GM12878 (cell line): ENCODE data around the gene KDM8. TPM values are rescaled to one million over a fixed set of nuclear protein-coding genes. Genes with fewer than 3 reads are reported as not detected.

ENCODE experiments used
- ATAC-seq: fragments of 200-7000 bp; cut with Tn5 transposase; 3 replicates; pipeline ENCODE4 v1.9.1; 2020; ENCODE audit warnings: mild to moderate bottlenecking, moderate library complexity
- BruUV-seq: library from RNA; stranded (reverse); fragments of 400-500 nt; replicated peaks from 2 replicates; lab custom pipeline; 2021; lab: Mats Ljungman, UMichigan
- CTCF ChIA-PET: fragments of 300-600 bp; sonication (Branson Sonifier 250); formaldehyde crosslinking; extraction: SDS; loops from one replicate; lab custom pipeline; 2021; ENCODE audit warnings: inconsistent platforms; lab: Yijun Ruan, JAX
- POLR2A ChIA-PET: fragments of 350-600 bp; formaldehyde crosslinking; extraction: SDS; loops from one replicate; lab custom pipeline; 2021; ENCODE audit warnings: inconsistent platforms; lab: Charles Lee
- RAD21 ChIA-PET: fragments of 300-600 bp; sonication (Branson Sonifier 250); formaldehyde crosslinking; loops from one replicate; lab custom pipeline; 2023; ENCODE audit warnings: antibody characterized with exemption; ENCODE audit not compliant: unreplicated experiment; lab: Charles Lee
- SMC1A ChIA-PET: fragments of 300-600 bp; sonication (Branson Sonifier 250); formaldehyde crosslinking; loops from one replicate; lab custom pipeline; 2023; ENCODE audit not compliant: unreplicated experiment, uncharacterized antibody; lab: Charles Lee
- DNase-seq: peaks from one replicate; pipeline ENCODE4 v3.0.0-alpha.2; 2011; ENCODE audit warnings: low read depth, low spot score
- FAIRE-seq: peaks from 3 replicates; lab custom pipeline; 2011; peaks lifted over from hg19 to GRCh38; lab: Jason Lieb, UNC
- H2AFZ ChIP-seq: 2 replicates; pipeline ENCODE4 v1.6.0; 2011; ENCODE audit warnings: low read depth, low read length, control low read depth; ENCODE audit not compliant: control insufficient read depth
- H3K27ac ChIP-seq: 2 replicates; pipeline ENCODE4 v1.5.1; 2011; ENCODE audit warnings: control low read depth; ENCODE audit not compliant: control insufficient read depth, insufficient read depth
- H3K27me3 ChIP-seq, 2 experiments: replicated peaks in 1 of 2; 2 replicates each; pipeline versions ENCODE4 v1.6.0 to v1.6.1; 2011; ENCODE audit warnings: low read length in 1 of 2; ENCODE audit not compliant: control insufficient read depth in 2 of 2, insufficient read depth in 2 of 2
- H3K36me3 ChIP-seq, 2 experiments: 2 replicates each; pipeline ENCODE4 v1.5.1; 2011; ENCODE audit warnings: low read length in 1 of 2; ENCODE audit not compliant: control insufficient read depth in 2 of 2, insufficient read depth in 2 of 2
- H3K4me1 ChIP-seq: 2 replicates; pipeline ENCODE4 v1.6.1; 2011; ENCODE audit warnings: mild to moderate bottlenecking, low read length, moderate library complexity, mixed read lengths; ENCODE audit not compliant: control insufficient read depth, insufficient read depth
- H3K4me2 ChIP-seq: 2 replicates; pipeline ENCODE4 v1.6.0; 2011; ENCODE audit warnings: control low read depth; ENCODE audit not compliant: control insufficient read depth, insufficient read depth
- H3K4me3 ChIP-seq: fragments of 200-600 bp; sonication (generic); 2 replicates; pipeline ENCODE4 v1.5.1; 2016
- H3K79me2 ChIP-seq: 2 replicates; pipeline ENCODE4 v1.6.0; 2011; ENCODE audit warnings: low read length; ENCODE audit not compliant: control insufficient read depth, insufficient read depth
- H3K9ac ChIP-seq: 2 replicates; pipeline ENCODE4 v1.8.0; 2011; ENCODE audit warnings: low read length, control low read depth, mixed read lengths; ENCODE audit not compliant: control insufficient read depth, insufficient read depth
- H3K9me3 ChIP-seq: replicated peaks from 3 replicates; pipeline ENCODE4 v1.5.1; 2011; ENCODE audit warnings: mild to moderate bottlenecking, low read length; ENCODE audit not compliant: control insufficient read depth, insufficient read depth
- H4K20me1 ChIP-seq: 2 replicates; pipeline ENCODE4 v1.6.0; 2011; ENCODE audit not compliant: control insufficient read depth, insufficient read depth
- BCL11A ChIP-seq: IDR thresholded peaks from 2 replicates; pipeline ENCODE4 v1.6.1; 2011; ENCODE audit warnings: low read depth, low read length
- BMI1 ChIP-seq: fragments of 450-650 bp; IDR thresholded peaks from 2 replicates; pipeline ENCODE4 v1.6.1; 2016; ENCODE audit warnings: mild to moderate bottlenecking, moderate library complexity, borderline replicate concordance
- EED ChIP-seq: sonication (generic); IDR thresholded peaks from 2 replicates; pipeline ENCODE4 v1.6.1; 2016; ENCODE audit warnings: antibody characterized with exemption, low read depth
- EZH2 ChIP-seq: IDR thresholded peaks from 2 replicates; pipeline ENCODE4 v1.6.1; 2012; ENCODE audit warnings: low read depth, mild to moderate bottlenecking, control low read depth, inconsistent platforms, low read length, borderline replicate concordance; ENCODE audit not compliant: control insufficient read depth
- HDGF ChIP-seq: fragments of 450-650 bp; IDR thresholded peaks from 2 replicates; pipeline ENCODE4 v1.6.1; 2016; ENCODE audit warnings: antibody characterized with exemption
- IRF4 ChIP-seq: IDR thresholded peaks from 2 replicates; pipeline ENCODE4 v1.6.1; 2011; ENCODE audit warnings: low read depth, low read length
- JUNB ChIP-seq: IDR thresholded peaks from 2 replicates; pipeline ENCODE4 v1.6.1; 2016; ENCODE audit warnings: antibody characterized with exemption, mild to moderate bottlenecking
- KAT2A ChIP-seq: conservative IDR thresholded peaks from 2 replicates; pipeline ENCODE4 v1.6.1; 2011; ENCODE audit warnings: low read depth, low read length; ENCODE audit not compliant: control insufficient read depth
- KLF5 ChIP-seq: fragments of 450-650 bp; IDR thresholded peaks from 2 replicates; pipeline ENCODE4 v1.6.1; 2014; ENCODE audit warnings: mild to moderate bottlenecking; ENCODE audit not compliant: partially characterized antibody
- LARP7 ChIP-seq: fragments of 450-650 bp; IDR thresholded peaks from 2 replicates; pipeline ENCODE4 v1.6.1; 2017; ENCODE audit warnings: mild to moderate bottlenecking
- POLR2AphosphoS5 ChIP-seq: IDR thresholded peaks from 2 replicates; pipeline ENCODE4 v1.6.1; 2011; ENCODE audit warnings: mild to moderate bottlenecking, low read length, inconsistent platforms
- RAD51 ChIP-seq: fragments of 450-650 bp; IDR thresholded peaks from 2 replicates; pipeline ENCODE4 v1.6.1; 2016; ENCODE audit warnings: moderate library complexity, mild to moderate bottlenecking, inconsistent platforms
- RBBP5 ChIP-seq: fragments of 200-600 bp; sonication (generic); conservative IDR thresholded peaks from 2 replicates; pipeline ENCODE4 v1.6.1; 2016
- RUNX3 ChIP-seq: IDR thresholded peaks from 2 replicates; pipeline ENCODE4 v1.6.1; 2012; ENCODE audit warnings: low read length, inconsistent platforms
- SMARCA5 ChIP-seq: fragments of 450-650 bp; IDR thresholded peaks from 2 replicates; pipeline ENCODE4 v1.6.1; 2017; ENCODE audit warnings: mild to moderate bottlenecking
- SMC3 ChIP-seq: IDR thresholded peaks from 2 replicates; pipeline ENCODE4 v1.6.1; 2011; ENCODE audit warnings: low read length, improper control_type of control experiment, borderline replicate concordance
- SRF ChIP-seq, 2 experiments: IDR thresholded peaks; 2 replicates each; pipeline ENCODE4 v1.6.1; 2011; ENCODE audit warnings: low read depth in 2 of 2, low read length in 2 of 2, mild to moderate bottlenecking in 1 of 2, moderate library complexity in 1 of 2
- SUZ12 ChIP-seq: fragments of 200-600 bp; sonication (generic); IDR thresholded peaks from one replicate; pipeline ENCODE4 v1.6.1; 2018; ENCODE audit warnings: antibody characterized with exemption, mild to moderate bottlenecking; ENCODE audit not compliant: unreplicated experiment
- ZZZ3 ChIP-seq: IDR thresholded peaks from 2 replicates; pipeline ENCODE4 v1.6.1; 2011; ENCODE audit warnings: low read depth; ENCODE audit not compliant: control insufficient read depth, insufficient read length
- WGBS: methylation state at CpG from one replicate; pipeline ENCODE4 v1.1.6; 2016; ENCODE audit warnings: low lambda C conversion rate; ENCODE audit not compliant: insufficient replicate concordance, insufficient coverage; ENCODE audit errors: missing lambda C conversion rate; 5-methylcytosine and 5-hydroxymethylcytosine counted together
- in situ Hi-C: fragments of 300-500 bp; cut with MboI; formaldehyde crosslinking; loops from 9 replicates; pipeline ENCODE4 v1.14.3; 2018; ENCODE audit warnings: mixed read lengths
- intact Hi-C: fragments of 100-400 bp; cut with micrococcal nuclease; formaldehyde crosslinking; loops from one replicate; pipeline ENCODE4 v1.14.2; 2022; ENCODE audit not compliant: unreplicated experiment
- polyA plus RNA-seq, 11 experiments: library from polyadenylated mRNA; depleted of rRNA in 4 of 11; unstranded in 6 of 11; stranded (reverse) in 5 of 11; fragments of >200 nt; fragmentation: Nextera tagmentation in 4 of 11; fragmentation: Illumina TruSeq in 1 of 11; extraction: Ambion mirVana in 4 of 11; extraction: Trizol in 1 of 11; gene quantifications; 1 replicate in 1 of 11; 2 replicates in 10 of 11; pipeline versions ENCODE4 v1.2.1 to v1.2.3, GENCODE V29; 2011 to 2016; ENCODE audit warnings: inconsistent platforms in 2 of 11, missing spikeins in 2 of 11, low read depth in 1 of 11
- total RNA-seq, 4 experiments: library from RNA; depleted of rRNA in 3 of 4; stranded (reverse); fragments of >200 nt in 3 of 4; fragmentation: Illumina TruSeq in 1 of 4; extraction: Trizol in 1 of 4; gene quantifications; 2 replicates each; pipeline versions ENCODE4 v1.2.1 to v1.2.3, GENCODE V29; 2013 to 2021
- TF ChIP-seq, protein P1 (sequence below): IDR thresholded peaks from 2 replicates; pipeline ENCODE4 v1.6.1; 2012; ENCODE audit warnings: low read depth, low read length, improper control_type of control experiment
- TF ChIP-seq, protein P2 (sequence below): IDR thresholded peaks from 2 replicates; pipeline ENCODE4 v1.6.1; 2012; ENCODE audit warnings: low read depth, low read length, improper control_type of control experiment
- TF ChIP-seq, protein P3 (sequence below): IDR thresholded peaks from 2 replicates; pipeline ENCODE4 v1.6.1; 2012; ENCODE audit warnings: low read length, inconsistent platforms
- TF ChIP-seq, protein P4 (sequence below): IDR thresholded peaks from 2 replicates; pipeline ENCODE4 v1.6.1; 2011; ENCODE audit warnings: mild to moderate bottlenecking, low read depth, low read length, moderate library complexity; ENCODE audit not compliant: insufficient replicate concordance

KDM8 gene
- total and polyA plus RNA-seq, 10 of the 15 experiments (the other 5 are each of a cell fraction or from before 2014, with no cell fraction given), result 0.79 to 8.9 (median 5.8) TPM

DNA sequence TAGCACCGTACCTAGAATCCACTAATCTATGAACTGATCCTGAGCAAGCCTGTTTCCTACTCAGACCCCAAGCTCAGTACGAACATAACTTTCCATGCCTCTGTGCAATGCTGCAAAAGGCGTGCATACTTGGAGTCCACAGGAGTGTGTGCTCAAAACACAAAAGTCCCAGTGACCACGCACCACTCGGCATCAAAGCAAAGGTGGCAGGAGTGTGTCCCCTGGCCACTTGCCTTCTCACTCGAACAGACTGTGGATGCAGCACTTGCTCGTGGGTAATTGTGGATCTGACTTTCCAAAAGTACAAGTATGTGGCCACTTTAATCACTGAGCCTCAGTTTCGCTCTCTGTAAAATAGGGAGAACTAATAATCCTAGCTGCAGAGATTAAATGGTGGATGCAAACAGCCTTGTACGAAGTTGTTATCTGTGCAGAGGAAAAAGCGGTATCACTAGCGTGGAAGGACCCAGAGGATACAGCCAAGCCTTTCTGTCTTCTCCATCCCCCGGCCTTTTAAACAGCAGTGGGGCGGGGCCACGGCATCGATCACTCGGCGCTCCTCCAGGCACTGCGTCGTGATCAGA lies 311 bp upstream of the KDM8 start:
- Histone ChIP-seq H4K20me1 (no peaks in the 10 kb centered on the region), H3K4me1 (peaks cover 25% of the 10 kb centered on the region), H3K27ac (peak overlapping the region; percentile 97), H2AFZ (peak overlapping the region; percentile 100), H3K9me3 (no peaks in the 10 kb centered on the region; the same call in 2 of the 3 replicates), H3K9ac (peak overlapping the region; percentile 94), H3K79me2 (peaks cover 8% of the 10 kb centered on the region), H3K36me3 (no peaks in the 10 kb centered on the region), H3K4me3 (peak overlapping the region; percentile 71), H3K27me3 (no peaks in the 10 kb centered on the region), H3K4me2 (peak overlapping the region; percentile 85)
- TSS peak; percentile 96 for BruUV-seq
- DNase-seq (no peak), ATAC-seq (peak; percentile 77), FAIRE-seq (no peak)
- CTCF ChIA-PET, result interaction anchor here (1.0 to 5.6 kb wide), 7 partner anchors 9 to 224 kb away, joined by 3 to 46 read pairs (median 6); no protein-coding TSS in a partner anchor
- 21% methylated on average over 19 of the region's 19 CpGs for WGBS
- POLR2A ChIA-PET, result interaction anchor here (0.9 to 2.4 kb wide), 10 partner anchors 19 to 171 kb away, joined by 3 to 11 read pairs (median 5); partner anchors contain the start of gene NSMCE1
- RAD21 ChIA-PET, result interaction anchor here (0.6 to 2.4 kb wide), 16 partner anchors 11 to 224 kb away, joined by 3 to 15 read pairs (median 3); partner anchors contain the start of gene NSMCE1
- SMC1A ChIA-PET, result interaction anchor here (0.7 to 2.1 kb wide), 11 partner anchors 23 to 198 kb away, joined by 3 to 10 read pairs (median 4); no protein-coding TSS in a partner anchor
- in situ Hi-C loops, result no loop called here
- intact Hi-C loops, result no loop called here
- TF ChIP-seq, protein P1, sequence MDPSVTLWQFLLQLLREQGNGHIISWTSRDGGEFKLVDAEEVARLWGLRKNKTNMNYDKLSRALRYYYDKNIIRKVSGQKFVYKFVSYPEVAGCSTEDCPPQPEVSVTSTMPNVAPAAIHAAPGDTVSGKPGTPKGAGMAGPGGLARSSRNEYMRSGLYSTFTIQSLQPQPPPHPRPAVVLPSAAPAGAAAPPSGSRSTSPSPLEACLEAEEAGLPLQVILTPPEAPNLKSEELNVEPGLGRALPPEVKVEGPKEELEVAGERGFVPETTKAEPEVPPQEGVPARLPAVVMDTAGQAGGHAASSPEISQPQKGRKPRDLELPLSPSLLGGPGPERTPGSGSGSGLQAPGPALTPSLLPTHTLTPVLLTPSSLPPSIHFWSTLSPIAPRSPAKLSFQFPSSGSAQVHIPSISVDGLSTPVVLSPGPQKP, result no peak
- no peak for TF ChIP-seq KLF5
- TF ChIP-seq EZH2, result no peak
- peak; percentile 87; the same call in 1 of the 2 replicates for TF ChIP-seq RAD51
- peak; percentile 55 for TF ChIP-seq RUNX3
- TF ChIP-seq, protein P2, sequence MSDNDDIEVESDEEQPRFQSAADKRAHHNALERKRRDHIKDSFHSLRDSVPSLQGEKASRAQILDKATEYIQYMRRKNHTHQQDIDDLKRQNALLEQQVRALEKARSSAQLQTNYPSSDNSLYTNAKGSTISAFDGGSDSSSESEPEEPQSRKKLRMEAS, result no peak; the same call in 1 of the 2 replicates
- TF ChIP-seq JUNB, result no peak
- no peak for TF ChIP-seq ZZZ3
- no peak for TF ChIP-seq POLR2AphosphoS5
- no peak for TF ChIP-seq RBBP5
- TF ChIP-seq, protein P3, sequence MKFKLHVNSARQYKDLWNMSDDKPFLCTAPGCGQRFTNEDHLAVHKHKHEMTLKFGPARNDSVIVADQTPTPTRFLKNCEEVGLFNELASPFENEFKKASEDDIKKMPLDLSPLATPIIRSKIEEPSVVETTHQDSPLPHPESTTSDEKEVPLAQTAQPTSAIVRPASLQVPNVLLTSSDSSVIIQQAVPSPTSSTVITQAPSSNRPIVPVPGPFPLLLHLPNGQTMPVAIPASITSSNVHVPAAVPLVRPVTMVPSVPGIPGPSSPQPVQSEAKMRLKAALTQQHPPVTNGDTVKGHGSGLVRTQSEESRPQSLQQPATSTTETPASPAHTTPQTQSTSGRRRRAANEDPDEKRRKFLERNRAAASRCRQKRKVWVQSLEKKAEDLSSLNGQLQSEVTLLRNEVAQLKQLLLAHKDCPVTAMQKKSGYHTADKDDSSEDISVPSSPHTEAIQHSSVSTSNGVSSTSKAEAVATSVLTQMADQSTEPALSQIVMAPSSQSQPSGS, result no peak
- TF ChIP-seq SRF (IDR thresholded peaks at IDR 0.05; ENCODE audit: low read depth in 2 of 2, low read length in 2 of 2), result peak; percentile 98 to 100
- no peak for TF ChIP-seq SMC3
- no peak for TF ChIP-seq SMARCA5
- 0 out of 2 replicates have a peak, but pooled peaks have one; percentile 30 for TF ChIP-seq LARP7
- no peak for TF ChIP-seq SUZ12
- no peak for TF ChIP-seq HDGF
- TF ChIP-seq, protein P4, sequence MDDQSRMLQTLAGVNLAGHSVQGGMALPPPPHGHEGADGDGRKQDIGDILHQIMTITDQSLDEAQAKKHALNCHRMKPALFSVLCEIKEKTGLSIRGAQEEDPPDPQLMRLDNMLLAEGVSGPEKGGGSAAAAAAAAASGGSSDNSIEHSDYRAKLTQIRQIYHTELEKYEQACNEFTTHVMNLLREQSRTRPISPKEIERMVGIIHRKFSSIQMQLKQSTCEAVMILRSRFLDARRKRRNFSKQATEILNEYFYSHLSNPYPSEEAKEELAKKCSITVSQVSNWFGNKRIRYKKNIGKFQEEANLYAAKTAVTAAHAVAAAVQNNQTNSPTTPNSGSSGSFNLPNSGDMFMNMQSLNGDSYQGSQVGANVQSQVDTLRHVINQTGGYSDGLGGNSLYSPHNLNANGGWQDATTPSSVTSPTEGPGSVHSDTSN, result no peak
- TF ChIP-seq BCL11A, result no peak
- no peak for TF ChIP-seq KAT2A
- no peak for TF ChIP-seq EED
- TF ChIP-seq IRF4, result no peak; the same call in 1 of the 2 replicates
- TF ChIP-seq BMI1, result no peak
